Prostate gland (tissue), 2 donors: ENCODE data around the gene ABCB11. TPM values are rescaled to one million over a fixed set of nuclear protein-coding genes. Genes with fewer than 3 reads are reported as not detected.

Experiments
- DNase-seq: peaks from one replicate; pipeline ENCODE4 v3.0.0-alpha.2; 2019; ENCODE audit warnings: low spot score
- H3K27ac ChIP-seq, 2 donors: fragments of 200-600 bp; sonication (generic); 2 replicates each; pipeline ENCODE4 v1.5.1; 2017 to 2019
- H3K27me3 ChIP-seq: fragments of 200-600 bp; sonication (generic); replicated peaks from 2 replicates; pipeline ENCODE4 v1.5.1; 2019; ENCODE audit not compliant: insufficient read depth
- H3K36me3 ChIP-seq, 2 donors: fragments of 200-600 bp; sonication (generic); 1 replicate in 1 of 2; 2 replicates in 1 of 2; pipeline versions ENCODE4 v1.5.1 to v1.8.1; 2017 to 2019
- H3K4me1 ChIP-seq: fragments of 200-600 bp; sonication (generic); replicated peaks from 2 replicates; pipeline ENCODE4 v1.5.1; 2019
- H3K4me3 ChIP-seq, 2 donors: fragments of 200-600 bp; sonication (generic); 2 replicates each; pipeline ENCODE4 v1.5.1; 2017 to 2019
- H3K9me3 ChIP-seq: fragments of 200-600 bp; sonication (generic); 2 replicates; pipeline ENCODE4 v1.5.1; 2017
- CTCF ChIP-seq, 4 experiments: fragments of 200-600 bp in 2 of 4; fragments of 450-650 bp in 2 of 4; sonication (generic) in 2 of 4; IDR thresholded peaks; 1 replicate in 3 of 4; 2 replicates in 1 of 4; pipeline ENCODE4 v1.5.1; 2016 to 2019; ENCODE audit warnings: antibody characterized with exemption in 4 of 4, mild to moderate bottlenecking in 2 of 4, moderate library complexity in 2 of 4
- POLR2A ChIP-seq: fragments of 450-650 bp; IDR thresholded peaks from one replicate; pipeline ENCODE4 v1.6.1; 2016; ENCODE audit warnings: antibody characterized with exemption, mild to moderate bottlenecking
- POLR2AphosphoS5 ChIP-seq: sonication (generic); formaldehyde crosslinking; IDR thresholded peaks from one replicate; pipeline ENCODE4 v1.6.1; 2017; ENCODE audit warnings: antibody characterized with exemption
- WGBS: methylation state at CpG from one replicate; pipeline ENCODE4 v1.1.5; 2018; 5-methylcytosine and 5-hydroxymethylcytosine counted together
- intact Hi-C: fragments of 100-400 bp; cut with DNase I; formaldehyde crosslinking; loops from one replicate; pipeline ENCODE4 v1.14.2; 2022
- total RNA-seq, 2 donors: library from RNA; depleted of rRNA; stranded (reverse); fragments of >200 nt; gene quantifications; one replicate each; pipeline ENCODE4 v1.1.0, GENCODE V29; 2016

The ABCB11 gene
- total RNA-seq, 2 donors from 2014 or later, result 1.2 TPM; not detected in 1

GRCh38 chr2:168912901-168913369 lies 118.2 kb downstream of the ABCB11 start:
- WGBS, result 14% methylated on average over 21 of the region's 21 CpGs
- Histone ChIP-seq H3K27me3 (no peaks in the 10 kb centered on the region), H3K9me3 (no peaks in the 10 kb centered on the region), H3K4me3 (no peak overlapping the region), H3K36me3 (no peaks in the 10 kb centered on the region), H3K4me1 (no peaks in the 10 kb centered on the region), H3K27ac (no peak overlapping the region)
- intact Hi-C loops, result no loop called here
- TF ChIP-seq CTCF (IDR thresholded peaks at IDR 0.05) (no peak), POLR2AphosphoS5 (no peak), POLR2A (no peak)
- no peak for DNase-seq

- no peak for DNase-seq
- Histone ChIP-seq H3K36me3 (no peaks in the 10 kb centered on the region), H3K4me1 (no peaks in the 10 kb centered on the region), H3K4me3 (no peak overlapping the region), H3K9me3 (no peaks in the 10 kb centered on the region), H3K27me3 (no peaks in the 10 kb centered on the region), H3K27ac (no peak overlapping the region)
- intact Hi-C loops, result no loop called here
- TF ChIP-seq POLR2AphosphoS5 (no peak), POLR2A (no peak), CTCF (IDR thresholded peaks at IDR 0.05) (no peak)
- 29% methylated on average over 6 of the region's 6 CpGs for WGBS
These were observed 118.7 kb downstream of the ABCB11 start for GRCh38 chr2:168912466-168912865.

- TF ChIP-seq CTCF (IDR thresholded peaks at IDR 0.05) (no peak), POLR2A (no peak), POLR2AphosphoS5 (no peak)
- no peaks in the 10 kb centered on the region for H3K27me3 ChIP-seq
- no peak overlapping the region for H3K4me3 ChIP-seq
- DNase-seq, result no peak
- H3K36me3 ChIP-seq, result no peaks in the 10 kb centered on the region
- H3K27ac ChIP-seq, result no peak overlapping the region
- 85% methylated on average over 5 of the region's 5 CpGs for WGBS
- H3K9me3 ChIP-seq, result no peaks in the 10 kb centered on the region
- intact Hi-C loops, result no loop called here
- H3K4me1 ChIP-seq, result no peaks in the 10 kb centered on the region
These were observed 120.8 kb downstream of the ABCB11 start for GRCh38 chr2:168910330-168910729.

- WGBS, result 93% methylated on average over 8 of the region's 8 CpGs
These were observed 123.0 kb downstream of the ABCB11 start for GRCh38 chr2:168907940-168908662.

More at GRCh38 chr2:168907940-168908662, 123.0 kb downstream of the ABCB11 start:
- no peak for TF ChIP-seq CTCF (IDR thresholded peaks at IDR 0.05)
- no peak for TF ChIP-seq POLR2A
- TF ChIP-seq POLR2AphosphoS5, result no peak
- no peak overlapping the region for H3K4me3 ChIP-seq
- no peaks in the 10 kb centered on the region for H3K36me3 ChIP-seq
- no peak for DNase-seq
- no peaks in the 10 kb centered on the region for H3K4me1 ChIP-seq
- no peaks in the 10 kb centered on the region for H3K27me3 ChIP-seq
- no peaks in the 10 kb centered on the region for H3K9me3 ChIP-seq
- no peak overlapping the region for H3K27ac ChIP-seq
- intact Hi-C loops, result no loop called here
